GM18519 (cell line): ENCODE results near the gene FOXP1.
"Not testable (repeated sequence)": the region's sequence is repeated elsewhere in the genome, so short reads cannot be mapped to it uniquely, and the experiment has no call there.

ENCODE experiments used
- ATAC-seq: cut with Tn5 transposase; IDR thresholded peaks from one replicate; pipeline ENCODE4 v1.9.1; 2021; ENCODE audit warnings: mild to moderate bottlenecking, moderate library complexity; ENCODE audit not compliant: unreplicated experiment, low FRiP score

FOXP1 gene

GRCh38 chr3:71438904-71439303, 144.6 kb downstream of the FOXP1 start:
- no peak for ATAC-seq

DNA sequence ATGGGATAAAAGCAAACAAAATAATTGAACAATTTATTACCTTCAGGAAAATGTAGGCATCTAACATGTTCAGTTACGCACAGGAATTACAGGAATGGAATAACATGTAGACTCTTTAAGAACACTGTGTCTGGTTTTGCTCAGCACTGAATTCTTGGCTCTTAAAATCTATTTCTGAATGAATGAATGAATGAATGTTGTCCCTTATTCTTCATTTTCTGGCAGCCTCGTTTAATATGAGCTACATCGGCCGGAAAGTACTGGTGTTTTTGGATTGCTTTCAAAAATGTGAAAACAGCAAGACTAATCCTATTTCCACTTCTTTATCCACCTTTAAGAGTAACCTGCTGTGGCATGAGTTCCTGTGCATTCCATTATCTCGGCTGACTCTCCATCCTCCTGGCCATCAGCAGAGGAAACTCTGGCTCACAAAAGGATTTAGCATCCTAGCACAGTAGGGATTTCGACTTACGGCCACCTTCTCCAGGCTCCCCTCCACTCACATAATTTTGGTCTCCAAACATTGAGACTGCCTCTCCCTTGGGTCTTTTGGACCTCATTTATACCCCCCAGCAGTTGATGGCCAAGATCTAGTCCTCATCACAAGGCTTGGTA, 145.3 kb downstream of the FOXP1 start:
- no peak for ATAC-seq

GRCh38 chr3:71436337-71436736, 147.2 kb downstream of the FOXP1 start:
- ATAC-seq: no peak

GRCh38 chr3:71435836-71436235, 147.7 kb downstream of the FOXP1 start:
- not testable (repeated sequence) for ATAC-seq

GRCh38 chr3:71433631-71434030, 149.9 kb downstream of the FOXP1 start:
- no peak for ATAC-seq

DNA sequence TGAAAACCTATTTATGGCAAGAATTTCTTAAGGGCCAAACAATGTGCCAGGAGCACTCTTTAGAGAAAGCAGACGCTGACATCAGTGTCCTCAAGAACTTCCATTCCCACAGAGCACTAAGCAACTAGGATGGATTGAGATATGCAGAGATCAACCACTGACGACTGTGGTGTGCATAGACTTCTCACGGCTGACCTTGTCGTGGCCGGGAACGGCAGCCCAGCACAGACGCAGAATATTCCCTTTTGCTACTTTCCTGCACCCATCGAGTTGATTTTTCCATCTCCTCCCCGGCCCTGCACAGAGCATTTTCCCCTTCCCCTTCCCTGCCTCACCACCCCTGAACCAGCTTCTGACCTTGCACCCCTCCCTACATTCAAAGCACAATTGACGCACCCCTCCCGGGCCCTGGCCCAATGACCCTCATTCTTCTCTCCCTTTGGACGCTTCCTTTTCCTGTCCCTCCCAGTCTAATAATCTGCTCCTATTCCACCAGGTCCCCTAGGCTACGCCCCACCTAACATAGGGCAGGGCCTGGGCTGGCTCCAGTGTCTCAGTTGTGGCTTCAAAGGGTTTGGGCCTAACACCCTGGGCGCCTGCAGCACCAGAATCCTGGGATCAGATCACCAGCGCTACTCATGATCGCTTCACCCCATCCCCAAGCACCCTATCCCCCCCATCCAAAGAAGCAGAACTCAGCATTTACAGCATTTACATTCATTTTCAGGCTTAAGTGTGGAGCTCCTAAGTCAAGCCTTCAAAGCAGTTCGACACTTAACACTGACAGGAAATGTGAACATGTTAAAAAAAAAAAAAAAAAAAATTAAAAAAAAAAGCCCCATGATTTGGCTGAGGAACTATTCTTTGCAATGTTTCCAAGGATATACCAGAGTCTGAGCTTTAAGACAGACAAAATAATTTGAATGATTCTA, 151.2 kb downstream of the FOXP1 start:
- no peak for ATAC-seq

DNA sequence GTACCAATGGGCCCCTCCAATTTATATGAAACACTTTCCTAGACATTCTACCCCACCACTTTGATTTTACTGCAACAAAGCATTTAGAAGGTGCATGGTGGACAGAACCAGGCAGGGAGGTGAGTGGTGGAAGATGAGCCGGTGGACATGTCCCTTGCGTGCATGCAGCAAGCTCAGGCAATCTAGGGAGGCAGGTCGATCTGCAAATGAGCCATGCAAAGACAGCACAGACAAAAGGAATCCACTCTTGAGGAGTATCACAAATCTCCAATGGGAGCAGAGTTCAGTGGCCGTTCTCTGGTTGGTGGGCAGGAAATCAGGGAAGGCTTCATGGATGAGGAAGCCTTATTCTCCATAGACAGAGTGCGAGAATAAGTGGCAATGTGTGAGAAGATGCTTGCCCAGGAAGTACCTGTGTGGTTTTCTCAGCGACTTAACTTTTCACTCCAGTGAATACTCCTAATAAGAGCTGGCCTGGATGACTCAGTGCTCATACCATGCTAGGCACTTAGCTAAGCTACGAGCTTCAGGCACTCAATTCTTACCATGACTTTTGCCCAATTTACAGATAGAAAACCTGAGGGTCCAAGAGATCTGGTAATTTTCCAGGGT, 152.5 kb downstream of the FOXP1 start:
- ATAC-seq: no peak

DNA sequence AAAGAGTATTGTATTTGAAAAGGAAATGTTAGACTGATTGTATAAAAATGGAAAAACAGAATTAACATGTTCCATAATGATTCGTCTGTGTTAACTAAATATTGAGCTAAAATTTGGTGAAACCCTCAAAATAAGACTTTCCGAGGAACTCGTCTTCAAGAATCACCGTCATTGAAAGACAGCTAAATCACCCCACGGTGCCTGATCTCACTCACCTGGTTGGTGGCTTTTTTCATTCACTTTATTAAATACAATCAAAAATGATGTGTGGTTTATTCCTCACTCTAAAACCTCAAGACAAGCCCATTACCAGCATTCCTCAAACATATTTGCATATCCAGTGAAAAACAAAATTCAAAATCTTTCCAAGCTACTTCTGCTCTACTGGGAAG, 153.9 kb downstream of the FOXP1 start:
- ATAC-seq: no peak

DNA sequence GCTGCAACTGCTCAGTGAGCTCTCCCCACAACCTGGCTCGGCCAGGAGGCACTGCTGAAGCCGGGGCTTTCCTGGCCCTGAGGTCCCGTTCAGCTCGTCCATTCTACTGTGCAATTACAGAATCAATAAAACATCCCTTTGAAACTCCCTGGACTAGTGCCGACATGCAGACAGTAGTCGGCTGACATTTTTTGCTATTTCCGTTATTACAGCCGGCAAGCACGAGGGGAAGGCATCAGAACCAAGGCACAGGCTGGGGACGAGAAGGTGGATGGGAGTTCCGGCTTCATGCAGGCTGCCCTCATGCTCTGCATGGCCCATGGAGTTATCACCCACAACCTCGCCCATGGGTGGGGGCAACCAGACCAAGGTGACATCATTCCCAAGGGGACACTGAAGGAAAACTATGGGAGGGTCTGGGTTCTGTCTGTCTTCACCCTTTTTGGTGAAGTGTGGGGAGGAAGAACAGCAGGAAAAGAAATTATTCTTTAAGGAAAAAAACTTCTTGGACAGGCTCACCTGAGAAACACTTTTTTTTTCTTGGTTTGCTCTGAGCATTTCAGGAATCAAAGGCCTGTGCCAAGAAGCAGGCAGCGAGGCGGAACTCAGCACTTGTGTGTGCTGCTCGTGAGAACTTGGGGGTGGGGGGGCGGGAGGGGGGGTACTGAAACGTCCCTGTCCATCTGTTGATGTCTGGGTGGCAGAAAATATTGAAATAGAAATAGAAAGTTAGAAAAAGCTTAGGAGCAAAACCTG, 154.5 kb downstream of the FOXP1 start:
- ATAC-seq: no peak

DNA sequence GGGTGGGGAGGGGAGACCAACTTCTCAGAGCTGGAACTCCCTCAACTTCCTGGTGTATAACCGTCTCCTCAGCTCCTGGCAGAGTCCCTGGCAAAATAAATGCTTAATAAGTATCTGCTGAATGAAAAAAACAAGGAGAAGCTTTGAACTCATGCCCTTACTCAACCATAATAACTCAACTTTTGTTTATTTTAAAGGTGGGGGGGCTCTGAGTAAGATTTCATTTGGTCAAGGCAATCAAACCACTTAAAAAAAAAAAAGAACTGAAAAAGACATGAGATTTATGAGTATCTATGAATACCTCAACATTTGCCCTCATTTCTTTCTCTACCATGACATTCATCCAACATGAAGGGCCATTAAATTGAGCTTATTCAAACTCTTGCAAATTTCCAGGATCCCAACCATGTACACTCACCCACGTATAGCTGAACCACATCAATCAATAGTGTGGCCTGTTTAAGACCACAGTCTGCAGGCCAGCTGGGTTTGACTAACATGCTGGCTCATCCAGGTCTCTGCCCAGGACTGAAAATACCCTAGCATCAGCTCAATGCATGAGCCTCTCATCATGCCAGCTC, 157.9 kb downstream of the FOXP1 start:
- ATAC-seq: no peak

- ATAC-seq: no peak
These were observed 160.2 kb downstream of the FOXP1 start for GRCh38 chr3:71423151-71423906.

DNA sequence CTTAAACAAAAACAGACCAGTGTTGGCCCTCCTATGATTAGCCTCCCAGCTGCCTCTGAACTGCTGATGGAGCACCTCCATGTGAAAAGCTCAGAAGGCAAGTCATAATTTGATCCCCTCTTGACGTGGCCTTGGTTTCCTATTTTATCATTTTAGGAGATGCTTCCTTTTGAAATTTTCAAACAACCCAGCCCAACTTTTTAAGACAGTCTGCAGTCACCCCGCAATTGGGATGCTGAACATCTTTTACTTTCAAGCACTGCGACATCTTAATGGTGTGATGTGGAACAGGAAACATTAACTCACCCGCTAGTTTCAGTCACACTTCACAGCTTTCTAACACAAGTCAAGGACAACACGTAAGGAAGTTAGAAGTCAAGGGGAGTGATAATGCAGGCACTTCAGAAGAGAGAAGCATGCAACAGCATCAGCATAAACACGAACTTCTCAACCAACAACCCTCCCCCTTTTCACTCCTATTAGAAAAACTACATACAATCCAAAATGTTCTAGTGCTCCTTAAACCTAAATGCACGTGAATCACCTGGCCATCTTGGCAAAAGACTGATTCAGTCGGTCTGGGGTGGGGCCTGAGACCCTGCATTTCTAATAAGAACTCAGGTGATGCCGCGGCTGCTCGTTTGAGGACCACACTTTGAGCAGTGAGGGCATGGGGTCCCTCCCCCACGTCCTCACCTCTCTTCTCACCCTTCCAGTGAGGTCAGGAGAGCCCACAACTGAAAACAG, 161.5 kb downstream of the FOXP1 start:
- peak; percentile 93 for ATAC-seq

DNA sequence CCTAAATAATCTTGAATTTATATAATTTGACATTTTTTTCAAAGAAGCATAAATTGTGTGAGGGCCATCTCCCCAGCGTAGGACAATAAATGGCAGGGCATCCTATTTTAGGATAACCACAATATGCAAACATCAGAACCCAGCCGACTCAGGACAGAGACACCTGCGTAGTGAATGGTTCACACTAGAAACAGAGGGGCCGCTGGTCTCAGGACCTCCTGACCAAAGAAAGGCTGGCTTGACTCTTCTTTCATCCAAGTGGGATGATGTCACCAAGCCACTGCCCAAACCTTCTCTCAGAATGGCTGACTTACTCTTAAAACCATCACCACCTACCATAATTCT, 162.1 kb downstream of the FOXP1 start:
- peak; percentile 29 for ATAC-seq

DNA sequence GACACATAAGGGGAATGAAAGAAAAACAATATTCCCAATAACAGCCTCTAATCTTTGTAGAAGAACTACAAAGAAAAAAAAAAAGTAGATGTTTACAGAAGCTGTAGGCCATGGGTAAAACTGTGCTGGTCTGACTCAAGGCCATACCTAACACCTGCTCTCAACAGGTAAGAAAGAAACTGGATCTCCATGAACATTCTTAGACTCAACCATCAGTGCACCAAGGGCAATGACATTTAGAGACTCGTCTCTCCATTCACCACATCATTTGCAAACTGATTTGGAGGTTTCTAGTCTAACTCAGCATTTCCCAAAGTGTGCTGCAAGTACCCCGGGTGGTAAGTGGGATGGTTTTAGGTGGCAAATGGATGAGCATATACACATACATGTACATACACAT, 164.2 kb downstream of the FOXP1 start:
- ATAC-seq: no peak

DNA sequence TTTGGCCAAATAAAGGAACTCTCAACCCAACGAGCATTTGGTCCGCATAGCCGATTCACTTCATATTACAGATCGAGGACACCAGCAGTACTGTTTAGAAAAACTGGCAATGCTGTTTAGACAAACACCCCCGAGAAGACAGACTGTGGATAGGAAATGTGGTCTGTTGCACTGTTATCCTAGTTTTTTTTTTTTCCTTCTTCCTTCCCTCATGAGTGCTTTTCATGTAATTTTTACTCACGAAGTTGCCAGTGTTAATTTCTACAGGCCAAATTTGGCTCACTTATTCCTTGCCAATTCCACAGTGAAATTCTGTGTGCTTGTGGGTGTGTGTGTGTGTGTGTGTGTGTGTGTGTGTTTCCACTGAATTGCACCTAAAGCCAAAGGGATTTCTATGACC, 165.7 kb downstream of the FOXP1 start:
- ATAC-seq: no peak

- ATAC-seq: no peak
These were observed 166.7 kb downstream of the FOXP1 start for GRCh38 chr3:71416876-71417275.

GRCh38 chr3:71415681-71416122, 167.8 kb downstream of the FOXP1 start:
- no peak for ATAC-seq

DNA sequence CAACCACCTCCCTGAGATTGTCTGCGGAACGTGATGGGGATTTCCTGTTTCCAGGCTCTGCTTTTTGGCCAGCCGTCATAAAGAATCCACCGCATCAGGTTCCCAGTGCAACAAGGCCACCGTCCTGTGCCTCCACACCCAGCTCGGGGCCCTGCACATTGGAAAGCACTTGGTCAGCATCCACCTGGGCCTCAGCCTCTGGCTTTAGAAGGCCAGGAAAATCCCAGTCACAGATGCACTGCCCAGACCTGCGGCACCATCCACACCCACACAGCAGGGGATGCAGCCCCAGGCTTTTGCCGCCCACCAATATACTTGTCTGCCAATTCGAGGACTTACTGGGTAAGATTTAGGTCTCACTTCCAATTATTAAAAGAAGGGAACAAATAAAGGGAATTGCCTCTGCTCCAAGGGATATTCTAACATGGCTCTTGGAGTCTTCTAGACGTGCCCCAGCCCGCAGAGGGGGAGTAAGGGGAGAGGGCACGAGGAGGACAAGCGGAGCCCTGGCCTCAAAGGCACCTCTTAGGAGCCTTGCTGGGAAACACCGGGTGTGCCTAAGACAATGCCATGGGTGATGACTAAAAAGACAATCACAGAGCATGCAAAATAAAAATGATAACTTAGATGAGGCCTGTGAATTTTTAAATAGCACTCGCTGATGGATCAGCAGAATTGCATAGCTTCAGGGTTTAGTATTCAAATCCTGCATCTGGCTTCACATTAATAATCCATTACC, 169.2 kb downstream of the FOXP1 start:
- ATAC-seq: no peak
